ENCODE data around the gene INHBA.

- TF ChIP-seq CTCF (IDR thresholded peaks at IDR 0.05) = peak in 1 of 6 experiments; percentile 18
- TF ChIP-seq EP300 (IDR thresholded peaks at IDR 0.05) = no peak
- TF ChIP-seq POLR2A (IDR thresholded peaks at IDR 0.05) = no peak
These were observed 9.5 kb downstream of the INHBA start for GRCh38 chr7:41693150-41693997.
